Bronchial epithelial cell (primary cell): ENCODE data around the gene TBCA. TPM values are rescaled to one million over a fixed set of nuclear protein-coding genes. Genes with fewer than 3 reads are reported as not detected.
"Not testable (repeated sequence)": the region's sequence is repeated elsewhere in the genome, so short reads cannot be mapped to it uniquely, and the experiment has no call there.

Source experiments
- DNase-seq: peaks from one replicate; pipeline ENCODE4 v3.0.0-alpha.2; 2010; ENCODE audit warnings: low read depth
- FAIRE-seq: peaks from 2 replicates; lab custom pipeline; 2011; peaks lifted over from hg19 to GRCh38; lab: Jason Lieb, UNC
- H3K27me3 ChIP-seq: 2 replicates; pipeline ENCODE4 v1.5.1; 2011; ENCODE audit warnings: low read length; ENCODE audit not compliant: control insufficient read depth, insufficient read depth
- H3K36me3 ChIP-seq: 2 replicates; pipeline ENCODE4 v1.5.1; 2011; ENCODE audit warnings: low read length; ENCODE audit not compliant: control insufficient read depth, insufficient read depth
- H3K4me3 ChIP-seq: 2 replicates; pipeline ENCODE4 v1.5.1; 2011; ENCODE audit warnings: mild to moderate bottlenecking, low read depth, low read length, control low read depth
- total RNA-seq: library from RNA; depleted of rRNA; stranded (reverse); fragments of >200 nt; gene quantifications from 2 replicates; pipeline ENCODE4 v1.2.1, GENCODE V29; 2014
- TF ChIP-seq, protein P1 (sequence below): IDR thresholded peaks from 2 replicates; pipeline ENCODE4 v1.5.1; 2011; ENCODE audit warnings: mild to moderate bottlenecking, moderate library complexity, low read length, control low read depth, inconsistent platforms; ENCODE audit not compliant: insufficient read depth, severe bottlenecking

Gene TBCA
- total RNA-seq, 1 donor from 2014 or later, result 68.2 TPM

DNA sequence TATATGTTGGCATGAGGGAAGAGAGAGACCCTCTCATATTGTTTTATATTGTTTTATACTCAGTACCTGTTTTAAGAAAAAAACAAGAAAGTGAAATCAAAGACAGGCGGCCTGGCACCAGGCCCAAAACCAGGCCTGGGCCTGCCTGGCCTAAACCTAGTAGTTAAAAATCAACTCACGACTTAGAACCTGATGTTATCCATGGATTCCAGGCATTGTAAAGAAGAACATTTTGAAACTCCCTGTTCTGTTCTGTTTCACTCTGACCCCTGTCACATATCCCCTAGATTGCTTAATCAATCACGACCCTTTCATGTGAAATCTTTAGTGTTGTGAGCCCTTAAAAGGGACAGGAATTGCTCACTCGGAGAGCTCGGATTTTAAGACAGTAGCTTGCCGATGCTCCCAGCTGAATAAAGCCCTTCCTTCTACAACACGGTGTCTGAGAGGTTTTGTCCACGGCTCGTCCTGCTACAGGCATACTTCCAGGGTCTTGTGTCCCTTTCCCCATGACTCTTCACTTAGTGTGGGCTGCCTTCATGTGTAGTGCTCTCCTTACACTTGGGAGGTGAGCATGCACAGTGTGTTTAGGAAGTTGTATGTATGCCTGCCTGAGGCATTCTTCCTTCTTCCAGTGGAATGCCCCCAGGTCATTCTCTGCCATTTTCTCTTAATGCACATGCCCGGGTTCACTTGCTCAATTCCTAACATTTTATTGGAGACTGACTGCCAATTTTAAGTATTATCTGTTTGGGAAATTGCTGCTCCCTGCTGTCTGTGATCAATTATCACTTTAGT lies 17.8 kb downstream of the TBCA start:
- TF ChIP-seq, protein P1, sequence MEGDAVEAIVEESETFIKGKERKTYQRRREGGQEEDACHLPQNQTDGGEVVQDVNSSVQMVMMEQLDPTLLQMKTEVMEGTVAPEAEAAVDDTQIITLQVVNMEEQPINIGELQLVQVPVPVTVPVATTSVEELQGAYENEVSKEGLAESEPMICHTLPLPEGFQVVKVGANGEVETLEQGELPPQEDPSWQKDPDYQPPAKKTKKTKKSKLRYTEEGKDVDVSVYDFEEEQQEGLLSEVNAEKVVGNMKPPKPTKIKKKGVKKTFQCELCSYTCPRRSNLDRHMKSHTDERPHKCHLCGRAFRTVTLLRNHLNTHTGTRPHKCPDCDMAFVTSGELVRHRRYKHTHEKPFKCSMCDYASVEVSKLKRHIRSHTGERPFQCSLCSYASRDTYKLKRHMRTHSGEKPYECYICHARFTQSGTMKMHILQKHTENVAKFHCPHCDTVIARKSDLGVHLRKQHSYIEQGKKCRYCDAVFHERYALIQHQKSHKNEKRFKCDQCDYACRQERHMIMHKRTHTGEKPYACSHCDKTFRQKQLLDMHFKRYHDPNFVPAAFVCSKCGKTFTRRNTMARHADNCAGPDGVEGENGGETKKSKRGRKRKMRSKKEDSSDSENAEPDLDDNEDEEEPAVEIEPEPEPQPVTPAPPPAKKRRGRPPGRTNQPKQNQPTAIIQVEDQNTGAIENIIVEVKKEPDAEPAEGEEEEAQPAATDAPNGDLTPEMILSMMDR, result no peak
- no peaks in the 10 kb centered on the region for H3K27me3 ChIP-seq
- H3K36me3 ChIP-seq, result no peaks in the 10 kb centered on the region
- no peak overlapping the region for H3K4me3 ChIP-seq
- FAIRE-seq (peak; percentile 47), DNase-seq (no peak)

DNA sequence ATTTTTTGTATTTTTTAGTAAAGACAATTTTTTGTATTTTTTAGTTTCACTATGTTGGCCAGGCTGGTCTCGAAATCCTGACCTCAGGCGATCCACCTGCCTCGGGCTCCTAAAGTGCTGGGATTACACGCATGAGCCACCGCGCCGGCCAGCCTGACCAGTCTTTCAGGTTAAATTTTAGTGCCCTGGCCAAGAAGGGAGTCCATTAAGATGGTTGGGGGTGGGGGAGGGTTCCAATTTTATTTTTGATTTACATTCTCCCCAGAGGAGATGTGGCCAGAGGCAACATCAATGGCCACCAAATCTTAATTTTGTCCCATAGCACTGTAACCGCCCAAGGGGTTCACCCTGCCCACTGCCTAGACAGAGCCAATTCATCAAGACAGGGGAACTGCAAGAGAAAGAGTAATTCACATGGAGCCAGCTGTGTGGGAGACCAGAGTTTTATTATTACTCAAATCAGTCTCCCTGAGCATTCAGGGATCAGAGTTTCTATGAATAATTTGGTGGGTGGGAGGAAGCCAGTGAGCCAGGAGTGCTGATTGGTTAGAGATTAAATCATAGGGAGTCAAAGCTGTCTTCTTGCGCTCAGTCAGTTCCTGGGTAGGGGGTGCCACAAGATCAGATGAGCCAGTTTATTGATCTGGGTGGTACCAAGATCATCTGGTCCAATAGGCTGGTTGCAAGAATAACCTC lies 24.7 kb downstream of the TBCA start:
- H3K4me3 ChIP-seq, result no peak overlapping the region
- no peaks in the 10 kb centered on the region for H3K36me3 ChIP-seq
- no peak for DNase-seq
- H3K27me3 ChIP-seq, result no peaks in the 10 kb centered on the region
- FAIRE-seq, result no peak
- TF ChIP-seq, protein P1, result no peak

DNA sequence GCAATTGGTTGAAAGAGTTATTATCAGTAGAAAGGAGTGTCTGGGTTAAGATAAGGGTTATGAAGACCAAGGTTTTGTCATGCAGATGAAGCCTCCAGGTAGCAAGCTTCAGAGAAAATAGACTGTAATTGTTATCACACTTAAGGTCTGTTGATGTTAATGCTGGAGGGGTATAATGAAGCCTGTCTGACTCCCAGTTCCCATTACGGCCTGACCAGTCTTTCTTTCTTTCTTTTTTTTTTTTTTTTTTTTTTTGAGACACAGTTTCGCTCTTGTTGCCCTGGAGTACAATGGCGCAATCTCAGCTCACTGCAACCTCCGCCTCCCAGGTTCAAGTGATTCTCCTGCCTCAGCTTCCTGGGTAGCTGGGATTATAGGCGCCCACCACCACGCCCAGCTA lies 25.2 kb downstream of the TBCA start:
- not testable (repeated sequence) for H3K27me3 ChIP-seq, DNase-seq, H3K4me3 ChIP-seq, H3K36me3 ChIP-seq, FAIRE-seq

DNA sequence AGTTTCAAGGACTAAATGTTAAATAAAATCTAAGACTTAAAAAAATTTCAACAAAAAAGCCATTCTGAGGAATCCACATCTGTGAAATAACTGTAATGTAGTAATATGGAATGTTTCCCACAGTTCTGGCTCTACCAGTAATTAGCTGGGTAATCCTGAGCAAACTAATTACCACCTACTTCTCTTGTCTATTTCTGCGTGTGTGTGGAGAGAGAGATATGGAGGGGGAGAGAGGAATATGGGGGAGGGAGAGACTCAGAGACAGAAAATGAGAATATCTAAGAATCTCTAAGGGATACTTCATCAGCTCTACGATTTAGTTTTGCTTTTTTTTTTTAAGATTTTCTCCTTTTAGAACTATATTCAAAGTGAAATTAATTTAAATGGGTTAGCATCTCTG lies 28.0 kb downstream of the TBCA start:
- FAIRE-seq (no peak), DNase-seq (no peak)
- Histone ChIP-seq H3K4me3 (no peak overlapping the region), H3K36me3 (no peaks in the 10 kb centered on the region), H3K27me3 (no peaks in the 10 kb centered on the region)
- TF ChIP-seq, protein P1, result no peak

DNA sequence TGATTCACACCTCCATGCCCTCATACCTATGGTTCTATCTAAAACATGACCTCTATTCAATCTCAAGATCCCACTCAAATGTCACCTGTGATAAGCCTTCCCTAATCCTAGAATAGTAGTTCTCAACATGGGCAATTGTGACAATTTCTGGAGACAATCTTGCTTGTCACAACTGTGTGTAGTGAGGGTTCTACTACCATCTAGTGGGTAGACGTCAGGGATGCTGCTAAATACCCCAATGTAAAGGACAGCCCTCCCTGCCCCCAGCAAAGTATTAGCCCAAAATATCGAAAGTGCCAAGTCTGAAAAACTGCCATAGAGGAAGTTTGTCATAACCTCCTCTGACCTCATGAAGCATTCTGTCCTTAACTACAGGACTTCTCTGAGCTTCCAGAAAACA lies 32.0 kb downstream of the TBCA start:
- H3K27me3 ChIP-seq, result no peaks in the 10 kb centered on the region
- FAIRE-seq, result no peak
- no peak overlapping the region for H3K4me3 ChIP-seq
- TF ChIP-seq, protein P1, result no peak
- H3K36me3 ChIP-seq, result no peaks in the 10 kb centered on the region
- DNase-seq, result no peak

DNA sequence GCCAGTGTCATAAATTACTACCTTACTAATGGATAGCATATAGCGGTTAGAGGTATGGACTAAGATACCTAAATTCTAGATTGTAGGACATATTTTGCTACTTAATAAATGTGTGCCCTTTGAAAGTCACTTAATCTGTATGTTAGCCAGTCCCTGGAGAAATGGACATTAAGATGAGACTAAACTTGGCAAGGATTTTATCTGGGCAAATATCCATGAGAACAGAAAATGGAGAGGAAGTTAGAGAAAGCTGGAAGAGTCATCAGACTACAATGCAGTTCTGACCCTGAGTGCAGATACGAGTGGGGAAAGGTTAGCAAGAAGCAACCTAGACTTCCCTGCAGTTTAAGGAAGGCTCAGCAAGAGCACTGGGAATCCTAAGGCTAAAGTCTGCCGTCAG lies 33.0 kb downstream of the TBCA start:
- H3K36me3 ChIP-seq, result no peaks in the 10 kb centered on the region
- DNase-seq (no peak), FAIRE-seq (no peak)
- no peak overlapping the region for H3K4me3 ChIP-seq
- TF ChIP-seq, protein P1, result no peak
- H3K27me3 ChIP-seq, result no peaks in the 10 kb centered on the region
